ENCODE data around the gene ARSB.

DNA sequence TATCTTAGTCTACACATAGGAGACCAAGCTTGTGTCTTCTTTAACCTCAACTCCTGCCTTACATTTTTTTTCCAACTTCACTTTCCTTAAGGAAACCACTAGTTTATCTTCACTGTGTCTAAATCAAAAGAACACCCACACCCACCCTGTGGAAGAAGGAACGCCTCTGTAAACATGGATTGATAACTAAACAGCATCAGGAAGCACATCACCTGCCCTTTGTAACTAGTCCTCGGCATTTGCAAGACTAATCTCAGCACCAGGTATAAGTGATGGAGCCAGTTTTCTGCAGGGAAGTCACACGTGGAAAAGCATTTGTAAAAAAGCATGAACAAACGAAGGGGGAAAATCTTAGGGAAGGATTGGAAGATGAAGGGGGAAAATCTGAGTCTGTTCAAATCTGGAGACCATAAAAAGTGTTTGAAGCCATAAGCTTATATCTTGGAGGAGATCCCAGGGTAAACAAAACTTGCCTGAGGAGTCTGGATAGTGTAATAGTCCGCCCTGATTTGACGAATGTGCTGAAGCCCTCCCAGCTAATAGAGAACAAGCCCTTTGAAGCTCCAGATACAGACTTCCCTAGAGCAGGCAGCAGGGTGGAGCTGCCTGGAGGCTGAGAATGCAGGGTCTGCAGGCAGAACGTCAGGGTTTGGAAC, 219.2 kb downstream of the ARSB start:
- TF ChIP-seq, protein P1, sequence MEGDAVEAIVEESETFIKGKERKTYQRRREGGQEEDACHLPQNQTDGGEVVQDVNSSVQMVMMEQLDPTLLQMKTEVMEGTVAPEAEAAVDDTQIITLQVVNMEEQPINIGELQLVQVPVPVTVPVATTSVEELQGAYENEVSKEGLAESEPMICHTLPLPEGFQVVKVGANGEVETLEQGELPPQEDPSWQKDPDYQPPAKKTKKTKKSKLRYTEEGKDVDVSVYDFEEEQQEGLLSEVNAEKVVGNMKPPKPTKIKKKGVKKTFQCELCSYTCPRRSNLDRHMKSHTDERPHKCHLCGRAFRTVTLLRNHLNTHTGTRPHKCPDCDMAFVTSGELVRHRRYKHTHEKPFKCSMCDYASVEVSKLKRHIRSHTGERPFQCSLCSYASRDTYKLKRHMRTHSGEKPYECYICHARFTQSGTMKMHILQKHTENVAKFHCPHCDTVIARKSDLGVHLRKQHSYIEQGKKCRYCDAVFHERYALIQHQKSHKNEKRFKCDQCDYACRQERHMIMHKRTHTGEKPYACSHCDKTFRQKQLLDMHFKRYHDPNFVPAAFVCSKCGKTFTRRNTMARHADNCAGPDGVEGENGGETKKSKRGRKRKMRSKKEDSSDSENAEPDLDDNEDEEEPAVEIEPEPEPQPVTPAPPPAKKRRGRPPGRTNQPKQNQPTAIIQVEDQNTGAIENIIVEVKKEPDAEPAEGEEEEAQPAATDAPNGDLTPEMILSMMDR (IDR thresholded peaks at IDR 0.05) = no peak
- TF ChIP-seq RAD21 (conservative IDR thresholded peaks at IDR 0.05 in 1 of 2, IDR thresholded peaks at IDR 0.05 in 1 of 2) = no peak
- TF ChIP-seq JUN (IDR thresholded peaks at IDR 0.05) = no peak
- TF ChIP-seq ESRRA (IDR thresholded peaks at IDR 0.05; ENCODE audit: borderline replicate concordance, low read length) = no peak
- no peak for TF ChIP-seq ZC3H11A (IDR thresholded peaks at IDR 0.05)
- TF ChIP-seq TP53 (CRISPR knock-in tag; IDR thresholded peaks at IDR 0.05) = no peak
- no peak for TF ChIP-seq NPAS2 (CRISPR knock-in tag; IDR thresholded peaks at IDR 0.05; ENCODE audit: borderline replicate concordance)
- no peak for TF ChIP-seq PHF8 (IDR thresholded peaks at IDR 0.05; ENCODE audit: borderline replicate concordance, low read depth)
- TF ChIP-seq SREBF2 (IDR thresholded peaks at IDR 0.05) = no peak
- no peak for TF ChIP-seq CBX8 (IDR thresholded peaks at IDR 0.05)
- TF ChIP-seq POLR2A (IDR thresholded peaks at IDR 0.05; ENCODE audit: low read length) = no peak

Data from A549 (cell line).